ENCODE data around the gene PPCDC.

The PPCDC gene

DNA sequence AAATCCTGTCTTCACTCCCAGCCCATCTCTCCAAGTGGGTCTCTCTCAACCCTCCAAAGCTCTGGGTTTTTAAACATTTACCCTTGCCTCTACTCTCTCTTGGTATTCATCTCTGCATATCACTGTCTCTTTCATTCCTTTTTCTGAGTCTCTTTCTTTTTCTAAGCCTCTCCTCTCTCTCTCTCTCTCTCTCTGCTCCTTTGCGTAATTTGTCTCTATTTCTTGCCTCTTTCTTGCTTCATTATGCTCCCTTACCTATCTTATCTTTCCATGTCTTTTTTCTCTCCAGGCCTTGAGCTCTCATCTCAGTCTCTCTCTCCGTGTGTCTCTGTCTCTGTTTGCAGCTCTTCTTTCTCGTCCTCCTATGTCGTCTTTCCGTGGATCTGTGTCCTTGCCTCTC lies 28.7 kb upstream of the PPCDC start:
- H3K9me3 ChIP-seq (ENCODE audit: control insufficient read depth, insufficient read depth, low read length): no peaks in the 10 kb centered on the region
- peaks cover 9% of the 10 kb centered on the region for H3K27me3 ChIP-seq (ENCODE audit: control insufficient read depth, insufficient read depth, low read length)
- no peak overlapping the region for H3K27ac ChIP-seq (ENCODE audit: low read depth, low read length)
- peak overlapping the region; percentile 44; the same call in 1 of the 2 replicates for H3K4me3 ChIP-seq (ENCODE audit: low read depth, low read length)
- no peak overlapping the region for H3K9ac ChIP-seq (ENCODE audit: low read depth, low read length)
- H3K36me3 ChIP-seq (ENCODE audit: control insufficient read depth, insufficient read depth, low read length): no peaks in the 10 kb centered on the region
- H3K4me1 ChIP-seq (ENCODE audit: control insufficient read depth, insufficient read depth, low read length): peaks cover 7% of the 10 kb centered on the region

GRCh38 chr15:74995182-74995778 lies 28.1 kb upstream of the PPCDC start, which contains the start of gene SCAMP5:
TSS of gene SCAMP5 (plus strand) at chr15:74995563. CDS start at chr15:75011840, 16,277 bp downstream.
- Histone ChIP-seq H3K9me3 (ENCODE audit: control insufficient read depth, insufficient read depth, low read length) (no peaks in the 10 kb centered on the region), H3K4me3 (ENCODE audit: low read depth, low read length) (peak within 1 kb of the TSS; percentile 88), H3K27me3 (ENCODE audit: control insufficient read depth, insufficient read depth, low read length) (peaks cover 9% of the 10 kb centered on the region), H3K27ac (ENCODE audit: low read depth, low read length) (peak within 1 kb of the TSS; percentile 56), H3K9ac (ENCODE audit: low read depth, low read length) (peak within 1 kb of the TSS; percentile 72; the same call in 1 of the 2 replicates), H3K4me1 (ENCODE audit: control insufficient read depth, insufficient read depth, low read length) (peaks cover 7% of the 10 kb centered on the region), H3K36me3 (ENCODE audit: control insufficient read depth, insufficient read depth, low read length) (no peaks in the 10 kb centered on the region)

GRCh38 chr15:74995779-74996765 lies 27.3 kb upstream of the PPCDC start:
- Histone ChIP-seq H3K4me1 (ENCODE audit: control insufficient read depth, insufficient read depth, low read length) (peaks cover 7% of the 10 kb centered on the region), H3K4me3 (ENCODE audit: low read depth, low read length) (peak overlapping the region; percentile 88), H3K36me3 (ENCODE audit: control insufficient read depth, insufficient read depth, low read length) (no peaks in the 10 kb centered on the region), H3K9me3 (ENCODE audit: control insufficient read depth, insufficient read depth, low read length) (no peaks in the 10 kb centered on the region), H3K27me3 (ENCODE audit: control insufficient read depth, insufficient read depth, low read length) (peaks cover 9% of the 10 kb centered on the region), H3K27ac (ENCODE audit: low read depth, low read length) (peak overlapping the region; percentile 56), H3K9ac (ENCODE audit: low read depth, low read length) (peak overlapping the region; percentile 72; the same call in 1 of the 2 replicates)

GRCh38 chr15:74997141-74997540 lies 26.2 kb upstream of the PPCDC start:
- H3K27me3 ChIP-seq (ENCODE audit: control insufficient read depth, insufficient read depth, low read length): peaks cover 9% of the 10 kb centered on the region
- H3K4me1 ChIP-seq (ENCODE audit: control insufficient read depth, insufficient read depth, low read length): peaks cover 7% of the 10 kb centered on the region
- H3K9me3 ChIP-seq (ENCODE audit: control insufficient read depth, insufficient read depth, low read length): no peaks in the 10 kb centered on the region
- no peak overlapping the region for H3K27ac ChIP-seq (ENCODE audit: low read depth, low read length)
- no peaks in the 10 kb centered on the region for H3K36me3 ChIP-seq (ENCODE audit: control insufficient read depth, insufficient read depth, low read length)
- no peak overlapping the region for H3K9ac ChIP-seq (ENCODE audit: low read depth, low read length)
- no peak overlapping the region for H3K4me3 ChIP-seq (ENCODE audit: low read depth, low read length)

GRCh38 chr15:74997543-74997942 lies 25.8 kb upstream of the PPCDC start:
- no peak overlapping the region for H3K4me3 ChIP-seq (ENCODE audit: low read depth, low read length)
- H3K4me1 ChIP-seq (ENCODE audit: control insufficient read depth, insufficient read depth, low read length): peaks cover 7% of the 10 kb centered on the region
- no peaks in the 10 kb centered on the region for H3K36me3 ChIP-seq (ENCODE audit: control insufficient read depth, insufficient read depth, low read length)
- no peak overlapping the region for H3K27ac ChIP-seq (ENCODE audit: low read depth, low read length)
- H3K9me3 ChIP-seq (ENCODE audit: control insufficient read depth, insufficient read depth, low read length): no peaks in the 10 kb centered on the region
- peaks cover 9% of the 10 kb centered on the region for H3K27me3 ChIP-seq (ENCODE audit: control insufficient read depth, insufficient read depth, low read length)
- H3K9ac ChIP-seq (ENCODE audit: low read depth, low read length): no peak overlapping the region

DNA sequence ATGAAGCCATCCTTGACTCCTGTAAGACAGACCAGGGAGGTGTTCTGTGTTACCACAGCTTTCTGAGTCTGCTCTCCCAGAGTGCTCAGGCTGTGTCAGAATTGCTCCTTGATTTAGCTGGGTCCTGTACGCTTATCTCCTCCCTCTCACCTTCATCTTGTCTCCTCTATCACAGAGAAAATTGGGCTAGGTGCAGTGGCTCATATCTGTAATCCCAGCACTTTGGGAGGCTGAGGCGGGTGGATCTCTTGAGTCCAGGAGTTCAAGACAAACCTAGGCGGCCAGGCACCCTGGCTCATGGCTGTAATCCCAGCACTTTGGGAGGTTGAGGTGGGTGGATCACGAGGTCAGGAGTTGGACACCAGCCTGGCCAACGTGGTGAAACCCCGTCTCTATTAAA lies 22.1 kb upstream of the PPCDC start:
- H3K9ac ChIP-seq (ENCODE audit: low read depth, low read length): no peak overlapping the region
- no peak overlapping the region for H3K27ac ChIP-seq (ENCODE audit: low read depth, low read length)
- H3K4me3 ChIP-seq (ENCODE audit: low read depth, low read length): no peak overlapping the region
- H3K4me1 ChIP-seq (ENCODE audit: control insufficient read depth, insufficient read depth, low read length): peaks cover 4% of the 10 kb centered on the region
- H3K9me3 ChIP-seq (ENCODE audit: control insufficient read depth, insufficient read depth, low read length): no peaks in the 10 kb centered on the region
- no peaks in the 10 kb centered on the region for H3K36me3 ChIP-seq (ENCODE audit: control insufficient read depth, insufficient read depth, low read length)
- peaks cover 5% of the 10 kb centered on the region for H3K27me3 ChIP-seq (ENCODE audit: control insufficient read depth, insufficient read depth, low read length)

DNA sequence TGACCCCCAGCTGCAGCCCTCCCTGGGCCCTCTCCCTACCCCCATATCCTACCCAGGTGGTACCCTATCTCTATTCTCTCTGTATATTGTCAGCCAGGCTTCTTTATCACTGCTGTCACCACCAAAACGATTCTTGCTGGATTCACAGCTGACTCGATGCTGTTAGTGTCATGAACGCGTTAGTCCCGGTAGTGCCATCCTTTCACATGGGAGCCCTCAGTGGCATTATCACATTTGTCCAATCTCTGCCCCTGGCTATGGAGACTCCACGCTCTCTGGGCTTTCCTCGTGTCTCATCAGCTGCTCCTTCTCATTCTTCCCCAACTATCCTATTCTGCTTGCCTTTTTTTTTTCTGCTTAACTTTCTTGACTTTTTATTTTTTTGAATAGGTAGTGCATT lies 21.0 kb upstream of the PPCDC start:
- Histone ChIP-seq H3K9me3 (ENCODE audit: control insufficient read depth, insufficient read depth, low read length) (no peaks in the 10 kb centered on the region), H3K4me3 (ENCODE audit: low read depth, low read length) (no peak overlapping the region), H3K27ac (ENCODE audit: low read depth, low read length) (no peak overlapping the region), H3K9ac (ENCODE audit: low read depth, low read length) (no peak overlapping the region), H3K27me3 (ENCODE audit: control insufficient read depth, insufficient read depth, low read length) (no peaks in the 10 kb centered on the region), H3K4me1 (ENCODE audit: control insufficient read depth, insufficient read depth, low read length) (no peaks in the 10 kb centered on the region), H3K36me3 (ENCODE audit: control insufficient read depth, insufficient read depth, low read length) (peaks cover 3% of the 10 kb centered on the region; the same call in 1 of the 2 replicates)

DNA sequence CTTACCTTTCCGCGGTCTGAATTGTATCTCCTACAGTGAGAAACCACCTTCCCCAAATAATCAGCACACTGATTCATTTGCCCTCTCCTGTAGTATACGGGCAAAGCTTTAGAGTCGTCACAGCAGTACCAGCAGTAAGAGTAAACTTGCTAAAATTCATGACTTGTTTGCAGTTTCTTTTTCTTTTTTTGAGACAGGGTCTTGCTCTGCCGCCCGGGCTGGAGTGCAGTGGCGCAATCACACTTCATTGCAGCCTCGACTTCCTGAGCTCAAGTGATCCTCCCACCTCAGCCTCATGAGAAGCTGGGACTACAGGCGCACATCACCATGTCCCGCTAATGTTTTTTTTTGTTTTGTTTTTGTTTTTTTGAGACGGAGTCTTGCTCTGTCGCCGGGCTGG lies 16.2 kb upstream of the PPCDC start:
- H3K27ac ChIP-seq (ENCODE audit: low read depth, low read length): no peak overlapping the region
- H3K27me3 ChIP-seq (ENCODE audit: control insufficient read depth, insufficient read depth, low read length): no peaks in the 10 kb centered on the region
- no peaks in the 10 kb centered on the region for H3K9me3 ChIP-seq (ENCODE audit: control insufficient read depth, insufficient read depth, low read length)
- H3K36me3 ChIP-seq (ENCODE audit: control insufficient read depth, insufficient read depth, low read length): peaks cover 11% of the 10 kb centered on the region; the same call in 1 of the 2 replicates
- H3K4me1 ChIP-seq (ENCODE audit: control insufficient read depth, insufficient read depth, low read length): no peaks in the 10 kb centered on the region
- no peak overlapping the region for H3K9ac ChIP-seq (ENCODE audit: low read depth, low read length)
- H3K4me3 ChIP-seq (ENCODE audit: low read depth, low read length): no peak overlapping the region

DNA sequence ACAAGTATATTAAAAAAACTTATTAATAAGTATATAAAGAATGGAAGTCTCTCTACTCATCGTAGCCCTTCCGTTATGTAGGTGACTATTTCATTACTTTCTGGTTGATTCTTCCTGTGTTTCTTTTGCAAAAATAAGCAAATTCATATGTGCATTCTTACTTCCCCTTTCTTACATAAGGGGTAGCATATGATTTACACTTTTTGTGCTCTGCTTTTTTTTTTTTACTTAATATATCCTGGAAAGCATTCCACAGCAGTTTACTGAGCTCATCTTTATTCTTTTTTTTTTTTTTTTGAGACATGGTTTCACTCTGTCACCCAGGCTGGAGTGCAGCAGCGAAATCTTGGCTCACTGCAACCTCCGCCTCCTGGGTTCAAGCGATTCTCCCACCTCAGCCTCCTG lies 15.2 kb upstream of the PPCDC start:
- Histone ChIP-seq H3K9me3 (ENCODE audit: control insufficient read depth, insufficient read depth, low read length) (no peaks in the 10 kb centered on the region), H3K9ac (ENCODE audit: low read depth, low read length) (no peak overlapping the region), H3K4me1 (ENCODE audit: control insufficient read depth, insufficient read depth, low read length) (no peaks in the 10 kb centered on the region), H3K4me3 (ENCODE audit: low read depth, low read length) (no peak overlapping the region), H3K27me3 (ENCODE audit: control insufficient read depth, insufficient read depth, low read length) (no peaks in the 10 kb centered on the region), H3K36me3 (ENCODE audit: control insufficient read depth, insufficient read depth, low read length) (peaks cover 21% of the 10 kb centered on the region), H3K27ac (ENCODE audit: low read depth, low read length) (no peak overlapping the region)

DNA sequence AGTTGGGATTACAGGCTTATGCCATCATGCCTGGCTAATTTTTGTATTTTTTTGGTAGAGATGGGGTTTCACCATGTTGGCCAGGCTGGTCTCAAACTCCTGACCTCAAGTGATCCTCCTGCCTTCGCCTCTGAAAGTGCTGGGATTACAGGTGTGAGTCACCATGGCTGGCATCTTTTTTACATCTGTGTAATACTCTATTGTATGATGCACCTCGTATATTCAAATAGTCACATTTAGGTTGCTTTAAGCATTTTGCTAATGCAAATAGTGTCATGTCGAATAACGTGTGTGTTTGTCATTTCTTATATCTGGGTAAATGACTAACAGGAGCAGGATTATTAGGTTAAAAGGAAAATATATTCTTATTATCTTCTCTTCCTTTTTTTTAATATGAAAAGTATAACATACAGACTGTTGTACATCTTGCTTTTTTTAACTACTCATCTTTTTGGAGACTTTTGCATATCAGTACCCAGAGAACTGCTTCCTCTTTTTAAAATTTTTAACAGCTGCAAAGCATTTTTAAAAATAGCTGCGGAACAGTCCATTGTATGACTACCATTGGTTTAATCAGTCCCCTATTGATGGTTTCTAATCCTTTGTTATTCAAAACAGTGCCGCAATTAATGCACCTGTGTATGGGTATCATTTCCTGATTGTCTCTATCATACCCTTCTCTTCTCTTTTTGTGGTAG lies 14.6 kb upstream of the PPCDC start:
- Histone ChIP-seq H3K4me3 (ENCODE audit: low read depth, low read length) (no peak overlapping the region), H3K27me3 (ENCODE audit: control insufficient read depth, insufficient read depth, low read length) (no peaks in the 10 kb centered on the region), H3K9me3 (ENCODE audit: control insufficient read depth, insufficient read depth, low read length) (no peaks in the 10 kb centered on the region), H3K27ac (ENCODE audit: low read depth, low read length) (no peak overlapping the region), H3K4me1 (ENCODE audit: control insufficient read depth, insufficient read depth, low read length) (no peaks in the 10 kb centered on the region), H3K36me3 (ENCODE audit: control insufficient read depth, insufficient read depth, low read length) (peaks cover 25% of the 10 kb centered on the region), H3K9ac (ENCODE audit: low read depth, low read length) (no peak overlapping the region)

Data from HUES48 (cell line).